Measurements from ENCODE around the gene BMPER. TPM values are rescaled to one million over a fixed set of nuclear protein-coding genes. Genes with fewer than 3 reads are reported as not detected.
A peak's percentile ranks its signal among the peaks of the same experiment; 100 is the strongest.

BMPER gene
- total RNA-seq, 2 experiments from 2014 or later, result not detected

GRCh38 chr7:34111031-34111430 is 205.7 kb downstream of the BMPER start:
- intact Hi-C loops (cut with micrococcal nuclease), result no loop called here
- no peak overlapping the region for H3K27ac Mint-ChIP-seq
- no peak overlapping the region for H3K4me3 Mint-ChIP-seq
- DNase-seq, result no peak
- peaks cover 7% of the 10 kb centered on the region for H3K9me3 Mint-ChIP-seq
- H3K36me3 Mint-ChIP-seq, result no peaks in the 10 kb centered on the region
- no peaks in the 10 kb centered on the region for H3K4me1 Mint-ChIP-seq (ENCODE audit: low read depth)
- H3K27me3 Mint-ChIP-seq, result no peaks in the 10 kb centered on the region
- ChIA-PET POLR2A (no interaction called here), CTCF (no interaction called here)

GRCh38 chr7:34115503-34115902 is 210.2 kb downstream of the BMPER start:
- ChIA-PET POLR2A (no interaction called here), CTCF (no interaction called here)
- intact Hi-C loops (cut with micrococcal nuclease), result no loop called here
- Mint-ChIP-seq H3K4me3 (no peak overlapping the region), H3K9me3 (peaks cover 10% of the 10 kb centered on the region), H3K27me3 (no peaks in the 10 kb centered on the region), H3K4me1 (ENCODE audit: low read depth) (no peaks in the 10 kb centered on the region), H3K36me3 (no peaks in the 10 kb centered on the region), H3K27ac (no peak overlapping the region)
- DNase-seq, result no peak

- CTCF ChIA-PET, result no interaction called here
- H3K36me3 Mint-ChIP-seq, result no peaks in the 10 kb centered on the region
Observed at GRCh38 chr7:34117573-34117972, 212.2 kb downstream of the BMPER start.

GRCh38 chr7:34121366-34121765 is 216.0 kb downstream of the BMPER start:
- H3K27me3 Mint-ChIP-seq, result no peaks in the 10 kb centered on the region
- POLR2A ChIA-PET, result no interaction called here
- no peaks in the 10 kb centered on the region for H3K4me1 Mint-ChIP-seq (ENCODE audit: low read depth)
- no peak overlapping the region for H3K27ac Mint-ChIP-seq
- intact Hi-C loops (cut with micrococcal nuclease), result no loop called here
- H3K4me3 Mint-ChIP-seq, result no peak overlapping the region
- H3K36me3 Mint-ChIP-seq, result peaks cover 4% of the 10 kb centered on the region
- DNase-seq, result no peak
- H3K9me3 Mint-ChIP-seq, result peaks cover 26% of the 10 kb centered on the region
- CTCF ChIA-PET, result no interaction called here

More at GRCh38 chr7:34117573-34117972, 212.2 kb downstream of the BMPER start:
- H3K27me3 Mint-ChIP-seq, result no peaks in the 10 kb centered on the region
- H3K4me1 Mint-ChIP-seq (ENCODE audit: low read depth), result no peaks in the 10 kb centered on the region
- POLR2A ChIA-PET, result no interaction called here
- peaks cover 10% of the 10 kb centered on the region for H3K9me3 Mint-ChIP-seq
- H3K4me3 Mint-ChIP-seq, result no peak overlapping the region
- no peak overlapping the region for H3K27ac Mint-ChIP-seq
- DNase-seq, result no peak
- intact Hi-C loops (cut with micrococcal nuclease), result no loop called here

GRCh38 chr7:34123316-34123715 is 218.0 kb downstream of the BMPER start:
- H3K4me3 Mint-ChIP-seq, result no peak overlapping the region
- no peaks in the 10 kb centered on the region for H3K4me1 Mint-ChIP-seq (ENCODE audit: low read depth)
- no peaks in the 10 kb centered on the region for H3K27me3 Mint-ChIP-seq
- no peak for DNase-seq
- no peak overlapping the region for H3K27ac Mint-ChIP-seq
- H3K36me3 Mint-ChIP-seq, result peaks cover 4% of the 10 kb centered on the region
- intact Hi-C loops (cut with micrococcal nuclease), result no loop called here
- ChIA-PET CTCF (no interaction called here), POLR2A (no interaction called here)
- peaks cover 24% of the 10 kb centered on the region for H3K9me3 Mint-ChIP-seq

GRCh38 chr7:34124765-34125164 is 219.4 kb downstream of the BMPER start:
- intact Hi-C loops (cut with micrococcal nuclease), result no loop called here
- ChIA-PET CTCF (no interaction called here), POLR2A (no interaction called here)
- H3K9me3 Mint-ChIP-seq, result peaks cover 23% of the 10 kb centered on the region
- H3K27ac Mint-ChIP-seq, result no peak overlapping the region
- no peaks in the 10 kb centered on the region for H3K27me3 Mint-ChIP-seq
- no peak for DNase-seq
- peaks cover 4% of the 10 kb centered on the region for H3K36me3 Mint-ChIP-seq
- no peak overlapping the region for H3K4me3 Mint-ChIP-seq
- H3K4me1 Mint-ChIP-seq (ENCODE audit: low read depth), result no peaks in the 10 kb centered on the region

GRCh38 chr7:34128762-34129161 is 223.4 kb downstream of the BMPER start:
- Mint-ChIP-seq H3K27me3 (no peaks in the 10 kb centered on the region), H3K27ac (no peak overlapping the region), H3K4me3 (no peak overlapping the region), H3K4me1 (ENCODE audit: low read depth) (no peaks in the 10 kb centered on the region), H3K36me3 (peaks cover 4% of the 10 kb centered on the region), H3K9me3 (peaks cover 22% of the 10 kb centered on the region)
- ChIA-PET POLR2A (no interaction called here), CTCF (no interaction called here)
- intact Hi-C loops (cut with micrococcal nuclease), result no loop called here
- no peak for DNase-seq

- Mint-ChIP-seq H3K27me3 (no peaks in the 10 kb centered on the region), H3K4me3 (no peak overlapping the region), H3K4me1 (ENCODE audit: low read depth) (no peaks in the 10 kb centered on the region), H3K27ac (no peak overlapping the region), H3K9me3 (peaks cover 4% of the 10 kb centered on the region), H3K36me3 (peaks cover 4% of the 10 kb centered on the region)
- intact Hi-C loops (cut with micrococcal nuclease), result no loop called here
- ChIA-PET POLR2A (no interaction called here), CTCF (no interaction called here)
- no peak for DNase-seq
Observed at GRCh38 chr7:34130558-34131295, 225.4 kb downstream of the BMPER start.

- Mint-ChIP-seq H3K4me1 (ENCODE audit: low read depth) (no peaks in the 10 kb centered on the region), H3K9me3 (no peaks in the 10 kb centered on the region), H3K4me3 (no peak overlapping the region), H3K27ac (no peak overlapping the region), H3K27me3 (no peaks in the 10 kb centered on the region), H3K36me3 (no peaks in the 10 kb centered on the region)
- intact Hi-C loops (cut with micrococcal nuclease), result no loop called here
- ChIA-PET POLR2A (no interaction called here), CTCF (no interaction called here)
- DNase-seq, result no peak
Observed at GRCh38 chr7:34131371-34131770, 226.0 kb downstream of the BMPER start.

- CTCF ChIA-PET, result interaction anchor here (1.0 kb wide), 1 partner anchor 188 kb away, joined by 3 read pairs; no protein-coding TSS in a partner anchor
- H3K27ac Mint-ChIP-seq, result no peak overlapping the region
Observed at GRCh38 chr7:34133356-34133982, 228.1 kb downstream of the BMPER start.

GRCh38 chr7:34133983-34134782 is 228.8 kb downstream of the BMPER start:
- ChIA-PET CTCF (interaction anchor here (1.0 kb wide), 1 partner anchor 187 kb away, joined by 3 read pairs; no protein-coding TSS in a partner anchor), POLR2A (no interaction called here)
- intact Hi-C loops (cut with micrococcal nuclease), result no loop called here
- Mint-ChIP-seq H3K27ac (no peak overlapping the region), H3K4me1 (ENCODE audit: low read depth) (no peaks in the 10 kb centered on the region), H3K4me3 (no peak overlapping the region), H3K9me3 (no peaks in the 10 kb centered on the region), H3K36me3 (no peaks in the 10 kb centered on the region), H3K27me3 (no peaks in the 10 kb centered on the region)
- peak; percentile 25 for DNase-seq

More at GRCh38 chr7:34133356-34133982, 228.1 kb downstream of the BMPER start:
- Mint-ChIP-seq H3K4me3 (no peak overlapping the region), H3K27me3 (no peaks in the 10 kb centered on the region), H3K4me1 (ENCODE audit: low read depth) (no peaks in the 10 kb centered on the region), H3K9me3 (no peaks in the 10 kb centered on the region), H3K36me3 (no peaks in the 10 kb centered on the region)
- intact Hi-C loops (cut with micrococcal nuclease), result no loop called here
- DNase-seq, result no peak
- POLR2A ChIA-PET, result no interaction called here

GRCh38 chr7:34135924-34136323 is 230.6 kb downstream of the BMPER start:
- CTCF ChIA-PET, result interaction anchor here (0.6 kb wide), 1 partner anchor 611 kb away, joined by 6 read pairs; no protein-coding TSS in a partner anchor

More at GRCh38 chr7:34135924-34136323, 230.6 kb downstream of the BMPER start:
- H3K4me1 Mint-ChIP-seq (ENCODE audit: low read depth), result no peaks in the 10 kb centered on the region
- no peak overlapping the region for H3K27ac Mint-ChIP-seq
- POLR2A ChIA-PET, result no interaction called here
- no peaks in the 10 kb centered on the region for H3K9me3 Mint-ChIP-seq
- no peak overlapping the region for H3K4me3 Mint-ChIP-seq
- no peak for DNase-seq
- H3K36me3 Mint-ChIP-seq, result no peaks in the 10 kb centered on the region
- H3K27me3 Mint-ChIP-seq, result no peaks in the 10 kb centered on the region
- intact Hi-C loops (cut with micrococcal nuclease), result no loop called here

All from activated CD4-positive, alpha-beta memory T cell treated with anti-CD3 and anti-CD28 coated beads for 36 hours (primary cell).